Kidney epithelial cell (primary cell): ENCODE results near the gene LIPC. TPM values are rescaled to one million over a fixed set of nuclear protein-coding genes. Genes with fewer than 3 reads are reported as not detected.

Experiments
- DNase-seq: peaks from one replicate; pipeline ENCODE4 v3.0.0-alpha.2; 2010; ENCODE audit warnings: low read depth
- H3K27me3 ChIP-seq: 2 replicates; pipeline ENCODE4 v1.6.0; 2011; ENCODE audit warnings: low read length; ENCODE audit not compliant: control insufficient read depth, insufficient read depth
- H3K36me3 ChIP-seq: 2 replicates; pipeline ENCODE4 v1.5.1; 2011; ENCODE audit warnings: low read length; ENCODE audit not compliant: control insufficient read depth, insufficient read depth
- H3K4me3 ChIP-seq: 2 replicates; pipeline ENCODE4 v1.5.1; 2011; ENCODE audit warnings: low read depth, mild to moderate bottlenecking, control low read depth, low read length
- total RNA-seq: library from RNA; depleted of rRNA; stranded (reverse); fragments of >200 nt; gene quantifications from 2 replicates; pipeline ENCODE4 v1.2.3, GENCODE V29; 2015
- TF ChIP-seq, protein P1 (sequence below): IDR thresholded peaks from 2 replicates; pipeline ENCODE4 v1.5.1; 2011; ENCODE audit warnings: mild to moderate bottlenecking, moderate library complexity, low read length, control low read depth, inconsistent platforms; ENCODE audit not compliant: insufficient read depth, poor library complexity, severe bottlenecking

LIPC gene
- total RNA-seq, 1 donor from 2014 or later: 1.3 TPM

DNA sequence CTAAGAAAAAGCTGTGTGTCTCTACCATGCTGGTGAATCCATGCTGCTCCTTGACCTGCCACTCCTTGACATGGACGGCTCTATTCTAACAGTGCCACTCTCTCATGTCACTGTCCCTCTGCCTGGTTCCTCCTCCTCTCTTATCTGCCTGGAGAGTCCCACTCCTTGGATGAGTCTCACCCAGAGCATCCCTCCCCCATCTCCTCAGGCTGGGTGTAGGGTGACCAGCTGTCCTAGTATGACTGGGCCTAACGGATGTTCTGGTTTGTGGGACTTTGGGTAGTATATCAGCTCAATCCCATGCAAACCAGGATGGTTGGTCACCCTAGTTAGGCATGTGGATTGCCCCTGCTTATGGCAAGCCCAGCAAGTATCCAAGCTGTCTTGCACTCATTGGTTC is 54.3 kb downstream of the LIPC start:
- TF ChIP-seq, protein P1, sequence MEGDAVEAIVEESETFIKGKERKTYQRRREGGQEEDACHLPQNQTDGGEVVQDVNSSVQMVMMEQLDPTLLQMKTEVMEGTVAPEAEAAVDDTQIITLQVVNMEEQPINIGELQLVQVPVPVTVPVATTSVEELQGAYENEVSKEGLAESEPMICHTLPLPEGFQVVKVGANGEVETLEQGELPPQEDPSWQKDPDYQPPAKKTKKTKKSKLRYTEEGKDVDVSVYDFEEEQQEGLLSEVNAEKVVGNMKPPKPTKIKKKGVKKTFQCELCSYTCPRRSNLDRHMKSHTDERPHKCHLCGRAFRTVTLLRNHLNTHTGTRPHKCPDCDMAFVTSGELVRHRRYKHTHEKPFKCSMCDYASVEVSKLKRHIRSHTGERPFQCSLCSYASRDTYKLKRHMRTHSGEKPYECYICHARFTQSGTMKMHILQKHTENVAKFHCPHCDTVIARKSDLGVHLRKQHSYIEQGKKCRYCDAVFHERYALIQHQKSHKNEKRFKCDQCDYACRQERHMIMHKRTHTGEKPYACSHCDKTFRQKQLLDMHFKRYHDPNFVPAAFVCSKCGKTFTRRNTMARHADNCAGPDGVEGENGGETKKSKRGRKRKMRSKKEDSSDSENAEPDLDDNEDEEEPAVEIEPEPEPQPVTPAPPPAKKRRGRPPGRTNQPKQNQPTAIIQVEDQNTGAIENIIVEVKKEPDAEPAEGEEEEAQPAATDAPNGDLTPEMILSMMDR: no peak
- H3K36me3 ChIP-seq: no peaks in the 10 kb centered on the region
- no peak overlapping the region for H3K4me3 ChIP-seq
- H3K27me3 ChIP-seq: no peaks in the 10 kb centered on the region
- DNase-seq: no peak

DNA sequence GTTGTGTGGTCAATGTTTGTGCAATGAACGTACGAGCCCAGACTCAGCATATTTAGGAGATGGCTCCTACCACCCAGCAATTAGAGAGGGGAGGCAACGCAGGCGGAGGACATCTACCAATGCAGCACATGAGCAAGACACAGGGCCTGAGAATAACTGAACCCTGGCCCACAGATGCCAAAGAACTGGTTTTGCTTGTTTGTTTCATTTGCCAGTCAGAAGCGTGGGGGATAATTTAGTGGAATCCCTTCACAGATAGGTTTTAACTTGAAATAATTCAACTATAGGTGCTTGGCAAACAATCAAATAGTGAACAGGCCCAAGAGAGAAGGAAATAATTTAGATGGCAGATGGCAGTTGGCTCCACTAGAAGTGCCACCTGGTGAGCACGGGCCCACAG is 54.8 kb downstream of the LIPC start:
- TF ChIP-seq, protein P1: no peak
- no peak for DNase-seq
- Histone ChIP-seq H3K4me3 (no peak overlapping the region), H3K27me3 (no peaks in the 10 kb centered on the region), H3K36me3 (no peaks in the 10 kb centered on the region)

DNA sequence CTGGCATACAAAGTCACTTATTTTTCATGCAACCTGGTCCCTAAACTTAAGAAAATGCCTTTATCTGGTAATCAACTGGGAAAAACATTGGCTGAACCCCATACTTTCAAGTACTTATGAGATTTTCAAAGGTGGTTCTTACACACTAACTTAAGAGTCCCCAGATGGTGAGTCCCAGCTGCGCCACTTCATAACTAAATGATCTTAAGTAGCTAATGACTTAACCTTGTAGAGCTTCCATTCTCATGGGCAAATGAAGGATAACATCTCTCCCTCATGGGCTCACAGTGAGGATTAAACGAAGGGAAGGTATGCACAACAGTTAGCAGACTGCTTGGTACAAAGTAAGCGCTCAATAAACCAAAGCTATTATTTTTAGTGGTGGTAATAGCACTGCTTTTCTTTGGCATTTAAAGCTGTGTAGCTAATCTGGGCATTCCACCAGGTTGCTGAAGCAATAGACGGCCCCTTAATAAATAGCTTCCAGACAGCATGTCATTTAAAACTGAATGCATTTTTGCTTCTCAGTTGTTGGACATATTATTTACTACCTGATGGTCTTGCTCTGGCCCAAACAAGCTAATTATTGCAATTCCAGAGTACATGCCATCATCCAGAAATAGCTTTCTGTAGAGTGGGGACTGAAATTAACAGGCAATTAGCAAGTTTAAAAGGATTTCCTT is 55.4 kb downstream of the LIPC start:
- H3K27me3 ChIP-seq: no peaks in the 10 kb centered on the region
- TF ChIP-seq, protein P1: no peak
- DNase-seq: no peak
- H3K4me3 ChIP-seq: no peak overlapping the region
- H3K36me3 ChIP-seq: no peaks in the 10 kb centered on the region

GRCh38 chr15:58487724-58488120 is 55.9 kb downstream of the LIPC start:
- H3K36me3 ChIP-seq: no peaks in the 10 kb centered on the region
- no peak for DNase-seq
- TF ChIP-seq, protein P1: no peak
- no peaks in the 10 kb centered on the region for H3K27me3 ChIP-seq
- no peak overlapping the region for H3K4me3 ChIP-seq

GRCh38 chr15:58489289-58490085 is 57.7 kb downstream of the LIPC start:
- TF ChIP-seq, protein P1: no peak
- Histone ChIP-seq H3K4me3 (no peak overlapping the region), H3K36me3 (peaks cover 1% of the 10 kb centered on the region), H3K27me3 (no peaks in the 10 kb centered on the region)
- no peak for DNase-seq
